ENCODE results near the gene HADHB.
"Not testable (repeated sequence)": the region's sequence is repeated elsewhere in the genome, so short reads cannot be mapped to it uniquely, and the experiment has no call there.

Gene HADHB

DNA sequence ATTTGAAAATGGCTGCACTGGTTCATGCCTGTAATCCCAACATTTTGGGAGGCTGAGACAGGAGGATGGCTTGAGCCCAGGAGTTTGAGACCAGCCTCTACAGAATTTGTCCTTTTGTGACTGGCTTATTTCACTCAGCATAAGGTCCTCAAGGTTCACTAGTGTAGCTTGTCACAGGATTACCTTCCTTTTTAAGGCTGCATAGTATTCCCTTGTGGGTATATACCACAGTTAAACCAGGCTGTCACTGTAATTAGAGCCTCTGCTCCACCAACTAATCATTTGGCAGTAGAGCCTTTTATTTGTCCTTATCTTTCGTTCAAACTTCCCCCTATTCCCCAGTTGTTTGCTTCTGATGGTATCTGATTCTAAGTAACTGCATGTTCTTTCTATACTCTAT lies 50.8 kb downstream of the HADHB start:
- Mint-ChIP-seq H3K27me3 (peaks cover 3% of the 10 kb centered on the region), H3K9me3 (no peaks in the 10 kb centered on the region), H3K4me1 (ENCODE audit: low read depth) (peaks cover 6% of the 10 kb centered on the region), H3K4me3 (no peak overlapping the region), H3K36me3 (ENCODE audit: low read depth) (peaks cover 14% of the 10 kb centered on the region), H3K27ac (no peak overlapping the region)
- intact Hi-C loops (cut with micrococcal nuclease), result loop anchor here (5.0 kb wide), 1 partner anchor 37 kb away; no protein-coding TSS in a partner anchor

- Mint-ChIP-seq H3K4me3 (no peak overlapping the region), H3K27me3 (peaks cover 3% of the 10 kb centered on the region), H3K36me3 (ENCODE audit: low read depth) (no peaks in the 10 kb centered on the region), H3K27ac (no peak overlapping the region), H3K9me3 (no peaks in the 10 kb centered on the region), H3K4me1 (ENCODE audit: low read depth) (peaks cover 6% of the 10 kb centered on the region)
- intact Hi-C loops (cut with micrococcal nuclease), result loop anchor here (5.0 kb wide), 1 partner anchor 35 kb away; no protein-coding TSS in a partner anchor
Measured at GRCh38 chr2:26297061-26297460, 52.3 kb downstream of the HADHB start.

DNA sequence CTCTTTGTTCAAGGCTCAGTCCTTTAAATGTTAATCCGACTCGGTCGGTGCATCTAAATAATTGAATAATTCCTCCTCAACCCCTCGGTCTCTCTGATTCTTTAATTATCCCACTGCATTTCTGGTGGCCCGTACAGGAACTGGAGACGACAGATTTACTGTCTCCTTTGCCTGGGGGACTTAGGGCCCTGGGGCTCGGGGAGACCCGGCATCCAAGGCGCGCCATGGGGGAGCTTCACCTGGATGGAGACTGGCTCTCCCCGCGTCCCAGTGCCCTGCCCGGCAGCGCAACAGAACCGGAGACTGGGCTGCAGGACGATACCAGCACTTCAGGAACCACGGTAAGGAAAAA lies 53.5 kb downstream of the HADHB start:
- intact Hi-C loops (cut with micrococcal nuclease), result loop anchor here (5.0 kb wide), 1 partner anchor 34 kb away; no protein-coding TSS in a partner anchor
- Mint-ChIP-seq H3K4me3 (no peak overlapping the region), H3K4me1 (ENCODE audit: low read depth) (no peaks in the 10 kb centered on the region), H3K36me3 (ENCODE audit: low read depth) (no peaks in the 10 kb centered on the region), H3K27ac (no peak overlapping the region), H3K27me3 (peaks cover 3% of the 10 kb centered on the region), H3K9me3 (no peaks in the 10 kb centered on the region)

GRCh38 chr2:26298638-26299393 lies 54.1 kb downstream of the HADHB start:
- H3K4me3 Mint-ChIP-seq, result no peak overlapping the region
- H3K27me3 Mint-ChIP-seq, result peaks cover 3% of the 10 kb centered on the region
- H3K27ac Mint-ChIP-seq, result no peak overlapping the region
- intact Hi-C loops (cut with micrococcal nuclease), result loop anchor here (5.0 kb wide), 1 partner anchor 33 kb away; no protein-coding TSS in a partner anchor
- H3K36me3 Mint-ChIP-seq (ENCODE audit: low read depth), result no peaks in the 10 kb centered on the region
- H3K9me3 Mint-ChIP-seq, result no peaks in the 10 kb centered on the region
- H3K4me1 Mint-ChIP-seq (ENCODE audit: low read depth), result no peaks in the 10 kb centered on the region

DNA sequence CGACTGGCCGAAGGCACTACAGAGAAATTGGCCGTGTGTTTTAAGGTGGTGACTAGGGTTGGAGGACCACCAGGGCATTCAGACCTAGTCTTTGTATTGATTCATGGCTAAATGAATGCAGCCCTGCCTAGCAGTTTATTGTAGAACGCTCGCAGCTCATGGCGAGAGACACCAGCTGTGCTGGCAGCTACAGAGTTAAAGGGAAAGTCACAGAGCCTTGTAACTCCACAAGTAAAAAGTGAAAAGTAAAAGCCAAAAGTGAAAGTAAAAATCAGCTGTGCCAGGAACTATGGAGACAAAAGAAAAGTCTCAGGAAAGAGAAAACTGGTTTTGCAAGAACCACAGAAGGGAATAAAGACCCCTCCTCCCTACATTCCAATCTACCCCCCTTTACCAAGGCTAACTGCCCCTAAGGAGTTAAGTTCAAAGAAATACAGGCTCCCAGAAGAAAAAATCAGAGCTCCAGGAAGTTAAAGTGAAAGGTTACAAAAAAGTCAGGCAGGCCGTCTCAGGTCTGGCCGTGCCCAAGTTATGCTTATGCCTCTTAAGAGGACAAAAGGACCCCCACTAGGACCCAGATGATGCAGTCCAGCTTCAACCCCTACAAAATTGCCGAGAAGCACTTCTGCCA lies 54.8 kb downstream of the HADHB start:
- no peak overlapping the region for H3K27ac Mint-ChIP-seq
- peaks cover 3% of the 10 kb centered on the region for H3K27me3 Mint-ChIP-seq
- H3K4me1 Mint-ChIP-seq (ENCODE audit: low read depth), result no peaks in the 10 kb centered on the region
- intact Hi-C loops (cut with micrococcal nuclease), result loop anchor here (5.0 kb wide), 1 partner anchor 33 kb away; no protein-coding TSS in a partner anchor
- no peaks in the 10 kb centered on the region for H3K36me3 Mint-ChIP-seq (ENCODE audit: low read depth)
- H3K9me3 Mint-ChIP-seq, result no peaks in the 10 kb centered on the region
- H3K4me3 Mint-ChIP-seq, result no peak overlapping the region

- H3K4me1 Mint-ChIP-seq (ENCODE audit: low read depth), result no peaks in the 10 kb centered on the region
- H3K27ac Mint-ChIP-seq, result no peak overlapping the region
- no peaks in the 10 kb centered on the region for H3K9me3 Mint-ChIP-seq
- H3K27me3 Mint-ChIP-seq, result peaks cover 3% of the 10 kb centered on the region
- H3K4me3 Mint-ChIP-seq, result no peak overlapping the region
- intact Hi-C loops (cut with micrococcal nuclease), result no loop called here
- H3K36me3 Mint-ChIP-seq (ENCODE audit: low read depth), result no peaks in the 10 kb centered on the region
Measured at GRCh38 chr2:26300234-26300925, 55.6 kb downstream of the HADHB start.

DNA sequence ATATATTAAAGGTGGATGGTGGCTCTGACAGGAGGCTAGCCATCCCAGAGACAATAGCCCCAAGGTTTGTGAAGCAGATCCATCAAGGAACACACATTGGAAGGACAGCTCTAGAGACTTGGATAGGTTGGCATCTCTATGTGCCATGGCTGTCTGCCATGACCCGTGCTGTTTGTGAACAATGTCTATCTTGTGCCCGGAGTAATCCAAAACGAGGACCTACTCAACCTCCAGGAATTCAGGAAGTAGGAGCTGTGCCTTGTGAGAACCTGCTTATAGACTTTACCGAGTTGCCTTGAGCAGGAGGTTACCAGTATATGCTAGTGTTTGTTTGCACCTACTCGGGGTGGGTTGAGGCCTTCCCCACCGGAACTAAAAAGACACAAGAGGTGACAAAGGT lies 58.1 kb downstream of the HADHB start:
- intact Hi-C loops (cut with micrococcal nuclease), result no loop called here
- Mint-ChIP-seq H3K27me3 (peaks cover 1% of the 10 kb centered on the region), H3K36me3 (ENCODE audit: low read depth) (no peaks in the 10 kb centered on the region), H3K4me3 (no peak overlapping the region), H3K4me1 (ENCODE audit: low read depth) (no peaks in the 10 kb centered on the region), H3K9me3 (no peaks in the 10 kb centered on the region), H3K27ac (no peak overlapping the region)

- H3K4me3 Mint-ChIP-seq; H3K36me3 Mint-ChIP-seq (ENCODE audit: low read depth); H3K27ac Mint-ChIP-seq; H3K4me1 Mint-ChIP-seq (ENCODE audit: low read depth); intact Hi-C loops (cut with micrococcal nuclease); H3K9me3 Mint-ChIP-seq; H3K27me3 Mint-ChIP-seq: not testable (repeated sequence)
Measured at GRCh38 chr2:26305094-26305493, 60.4 kb downstream of the HADHB start.

- Mint-ChIP-seq H3K27me3 (peaks cover 1% of the 10 kb centered on the region), H3K4me3 (no peak overlapping the region), H3K27ac (no peak overlapping the region), H3K9me3 (no peaks in the 10 kb centered on the region), H3K36me3 (ENCODE audit: low read depth) (no peaks in the 10 kb centered on the region), H3K4me1 (ENCODE audit: low read depth) (no peaks in the 10 kb centered on the region)
- intact Hi-C loops (cut with micrococcal nuclease), result no loop called here
Measured at GRCh38 chr2:26305540-26305939, 60.8 kb downstream of the HADHB start.

DNA sequence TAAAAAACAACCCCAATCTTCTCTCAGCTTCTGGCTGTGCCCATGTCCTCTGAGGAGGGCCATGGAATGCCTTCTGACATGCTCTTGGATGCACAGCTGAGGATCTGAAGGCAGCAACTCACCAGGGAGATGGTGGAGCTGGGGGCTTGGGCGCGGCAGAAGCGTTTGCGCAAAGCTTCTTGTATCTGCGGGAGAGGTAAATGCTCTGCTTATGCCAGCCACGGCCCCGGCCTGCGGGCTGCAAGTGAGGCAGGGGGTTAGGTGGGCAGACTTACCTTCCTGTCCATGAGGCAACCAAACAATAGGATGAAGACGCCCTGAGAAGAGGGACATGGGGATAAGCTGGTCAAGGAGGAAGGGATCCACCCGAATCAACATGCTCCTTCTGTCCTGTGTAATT lies 65.2 kb downstream of the HADHB start:
- Mint-ChIP-seq H3K4me1 (ENCODE audit: low read depth) (peaks cover 5% of the 10 kb centered on the region), H3K4me3 (no peak overlapping the region), H3K36me3 (ENCODE audit: low read depth) (no peaks in the 10 kb centered on the region), H3K27ac (no peak overlapping the region), H3K9me3 (no peaks in the 10 kb centered on the region), H3K27me3 (peaks cover 1% of the 10 kb centered on the region)
- intact Hi-C loops (cut with micrococcal nuclease), result no loop called here

DNA sequence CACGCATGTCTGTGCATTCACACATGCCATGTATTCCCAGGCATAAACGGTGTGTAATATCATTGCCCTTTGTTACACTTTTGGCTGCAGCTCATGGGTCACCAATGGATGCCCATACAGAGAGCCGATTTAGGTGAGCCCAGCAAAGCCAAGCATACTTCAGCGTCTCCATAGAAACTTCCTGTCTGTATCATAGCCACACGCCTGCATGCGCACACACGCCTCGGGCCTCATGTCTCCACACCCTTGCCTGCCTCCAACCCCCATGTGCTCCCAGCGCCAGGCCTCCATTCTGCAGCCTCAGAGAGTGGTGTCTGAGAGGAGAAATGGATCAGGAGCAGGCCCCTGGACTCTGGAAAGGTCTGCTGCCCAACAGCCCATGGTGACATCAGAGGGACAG lies 67.7 kb downstream of the HADHB start:
- Mint-ChIP-seq H3K36me3 (ENCODE audit: low read depth) (no peaks in the 10 kb centered on the region), H3K4me3 (no peak overlapping the region), H3K27me3 (no peaks in the 10 kb centered on the region), H3K4me1 (ENCODE audit: low read depth) (peaks cover 5% of the 10 kb centered on the region), H3K9me3 (no peaks in the 10 kb centered on the region), H3K27ac (no peak overlapping the region)
- intact Hi-C loops (cut with micrococcal nuclease), result no loop called here

- Mint-ChIP-seq H3K9me3 (no peaks in the 10 kb centered on the region), H3K4me3 (no peak overlapping the region), H3K36me3 (ENCODE audit: low read depth) (no peaks in the 10 kb centered on the region), H3K27ac (no peak overlapping the region), H3K4me1 (ENCODE audit: low read depth) (peaks cover 5% of the 10 kb centered on the region), H3K27me3 (no peaks in the 10 kb centered on the region)
- intact Hi-C loops (cut with micrococcal nuclease), result no loop called here
Measured at GRCh38 chr2:26313446-26313845, 68.7 kb downstream of the HADHB start.

GRCh38 chr2:26314243-26314642 lies 69.5 kb downstream of the HADHB start:
- peaks cover 5% of the 10 kb centered on the region for H3K4me1 Mint-ChIP-seq (ENCODE audit: low read depth)
- no peaks in the 10 kb centered on the region for H3K9me3 Mint-ChIP-seq
- intact Hi-C loops (cut with micrococcal nuclease), result no loop called here

GRCh38 chr2:26316041-26316440 lies 71.3 kb downstream of the HADHB start:
- Mint-ChIP-seq H3K27ac (no peak overlapping the region), H3K36me3 (ENCODE audit: low read depth) (no peaks in the 10 kb centered on the region), H3K4me3 (no peak overlapping the region), H3K9me3 (no peaks in the 10 kb centered on the region), H3K4me1 (ENCODE audit: low read depth) (peaks cover 10% of the 10 kb centered on the region), H3K27me3 (no peaks in the 10 kb centered on the region)
- intact Hi-C loops (cut with micrococcal nuclease), result no loop called here

More at GRCh38 chr2:26314243-26314642, 69.5 kb downstream of the HADHB start:
- Mint-ChIP-seq H3K36me3 (ENCODE audit: low read depth) (no peaks in the 10 kb centered on the region), H3K27ac (no peak overlapping the region), H3K4me3 (no peak overlapping the region), H3K27me3 (no peaks in the 10 kb centered on the region)

Measured in dendritic cell treated with granulocyte-macrophage colony-stimulating factor and Interleukin-4, amounts not matched to agents 40 ng/mL and 50 ng/mL, for 4 days (primary cell).